Measurements from ENCODE around the gene GATB.

DNA sequence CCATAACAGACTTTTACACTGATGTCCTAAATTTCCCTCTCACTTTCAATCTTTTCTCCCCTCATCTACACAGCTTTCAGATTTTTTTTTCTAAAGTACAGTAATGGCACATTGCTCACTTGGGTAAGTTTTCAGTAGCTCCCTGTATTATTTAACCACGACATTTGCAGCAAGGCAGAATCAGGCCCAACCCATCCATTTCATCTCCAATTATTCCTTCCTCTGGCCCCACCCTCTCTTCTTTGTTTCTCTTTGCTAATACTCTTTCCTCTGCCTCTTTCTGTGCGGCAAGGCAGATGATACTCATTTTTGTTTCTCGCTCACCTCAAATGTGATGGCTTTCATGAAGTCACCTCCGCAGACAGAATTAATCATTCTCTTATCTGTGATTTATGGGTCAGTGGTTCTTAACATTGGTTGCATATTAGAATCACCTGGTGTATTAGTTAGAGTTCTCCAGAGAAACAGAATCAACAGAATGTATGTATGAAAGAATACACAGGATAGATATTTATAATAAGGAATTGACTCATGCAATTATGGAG lies 43.4 kb upstream of the GATB start:
- TF ChIP-seq CTCF (conservative IDR thresholded peaks at IDR 0.05) (no peak), ZFX (IDR thresholded peaks at IDR 0.05) (no peak)

Measured in C4-2B (cell line).